ENCODE results near the gene WFDC1. TPM values are rescaled to one million over a fixed set of nuclear protein-coding genes. Genes with fewer than 3 reads are reported as not detected.

Gene WFDC1
- total and polyA plus RNA-seq, 2 experiments from 2014 or later: 0.76 to 0.95 TPM

DNA sequence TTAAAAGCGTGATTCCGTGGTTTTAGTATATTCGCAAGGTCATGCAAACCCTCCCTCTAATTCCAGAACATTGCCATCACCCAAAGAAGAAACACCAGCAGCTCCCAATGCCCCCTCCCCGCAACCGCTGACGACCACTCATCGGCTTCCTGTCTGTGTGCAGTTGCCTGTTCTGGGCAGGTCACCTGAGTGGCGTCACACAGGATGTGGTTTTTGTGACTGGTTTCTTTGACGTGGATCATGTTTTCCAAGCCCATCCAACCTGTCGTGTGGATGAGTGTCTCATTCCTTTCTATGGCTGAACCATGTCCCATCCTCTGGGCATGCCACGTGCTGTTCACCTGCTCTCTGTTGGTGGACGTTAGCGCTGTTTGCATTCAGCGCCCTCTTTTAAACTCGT, 65.5 kb downstream of the WFDC1 start:
- Histone ChIP-seq H3F3A (replicated peaks; ENCODE audit: low read depth) (no peaks in the 10 kb centered on the region), H3K36me3 (ENCODE audit: insufficient read depth) (no peaks in the 10 kb centered on the region), H3K27ac (ENCODE audit: low read depth) (no peak overlapping the region), H3K4me1 (ENCODE audit: insufficient read depth) (no peaks in the 10 kb centered on the region; the same call in 1 of the 2 replicates), H3K79me2 (replicated peaks; ENCODE audit: insufficient read depth) (no peaks in the 10 kb centered on the region), H3K4me2 (no peak overlapping the region), H4K20me1 (replicated peaks; ENCODE audit: insufficient read depth) (no peaks in the 10 kb centered on the region), H3K4me3 (no peak overlapping the region), H2AFZ (peak overlapping the region; percentile 76), H3K27me3 (ENCODE audit: insufficient read depth) (no peaks in the 10 kb centered on the region), H3K9me2 (ENCODE audit: insufficient read depth) (no peaks in the 10 kb centered on the region)
- ATAC-seq: no peak
- Mint-ChIP-seq H3K36me3 (ENCODE audit: low read depth) (no peaks in the 10 kb centered on the region), H3K4me1 (peaks cover 29% of the 10 kb centered on the region), H3K9me3 (no peaks in the 10 kb centered on the region; the same call in 2 of the 3 replicates), H3K27ac (no peak overlapping the region), H3K27me3 (ENCODE audit: insufficient read depth, low read depth, poor library complexity) (peaks cover 8% of the 10 kb centered on the region), H3K4me3 (no peak overlapping the region)
- DNase-seq (ENCODE audit: low spot score): no peak
- TF ChIP-seq, protein P1, sequence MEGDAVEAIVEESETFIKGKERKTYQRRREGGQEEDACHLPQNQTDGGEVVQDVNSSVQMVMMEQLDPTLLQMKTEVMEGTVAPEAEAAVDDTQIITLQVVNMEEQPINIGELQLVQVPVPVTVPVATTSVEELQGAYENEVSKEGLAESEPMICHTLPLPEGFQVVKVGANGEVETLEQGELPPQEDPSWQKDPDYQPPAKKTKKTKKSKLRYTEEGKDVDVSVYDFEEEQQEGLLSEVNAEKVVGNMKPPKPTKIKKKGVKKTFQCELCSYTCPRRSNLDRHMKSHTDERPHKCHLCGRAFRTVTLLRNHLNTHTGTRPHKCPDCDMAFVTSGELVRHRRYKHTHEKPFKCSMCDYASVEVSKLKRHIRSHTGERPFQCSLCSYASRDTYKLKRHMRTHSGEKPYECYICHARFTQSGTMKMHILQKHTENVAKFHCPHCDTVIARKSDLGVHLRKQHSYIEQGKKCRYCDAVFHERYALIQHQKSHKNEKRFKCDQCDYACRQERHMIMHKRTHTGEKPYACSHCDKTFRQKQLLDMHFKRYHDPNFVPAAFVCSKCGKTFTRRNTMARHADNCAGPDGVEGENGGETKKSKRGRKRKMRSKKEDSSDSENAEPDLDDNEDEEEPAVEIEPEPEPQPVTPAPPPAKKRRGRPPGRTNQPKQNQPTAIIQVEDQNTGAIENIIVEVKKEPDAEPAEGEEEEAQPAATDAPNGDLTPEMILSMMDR (conservative IDR thresholded peaks at IDR 0.05; ENCODE audit: low read depth in 2 of 2): no peak
- no peak for TF ChIP-seq POLR2AphosphoS5 (IDR thresholded peaks at IDR 0.05; ENCODE audit: low read depth)
- TF ChIP-seq ZNF114 (CRISPR knock-in tag; IDR thresholded peaks at IDR 0.05): no peak
- no peak for TF ChIP-seq STAT1 (IDR thresholded peaks at IDR 0.05; ENCODE audit: unreplicated experiment)

DNA sequence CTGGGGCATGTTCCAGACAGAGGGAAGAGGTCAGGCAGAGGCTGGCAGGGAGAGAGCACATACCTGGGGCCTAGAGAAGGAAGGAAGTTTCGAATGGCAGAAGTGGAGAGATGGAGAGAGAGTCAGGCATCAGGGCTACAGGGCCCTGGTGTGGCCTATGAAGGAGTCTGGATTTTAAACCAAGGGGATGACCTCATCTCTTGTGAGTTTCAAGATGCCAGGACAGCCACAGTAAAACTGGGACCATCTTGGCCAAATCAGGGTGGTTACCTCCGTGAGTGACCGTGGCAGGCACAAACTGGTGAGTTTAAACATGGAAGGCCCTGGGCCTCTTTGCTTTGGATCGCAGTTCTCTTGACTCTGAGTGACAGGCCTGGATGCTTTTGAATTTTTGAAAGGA, 66.1 kb downstream of the WFDC1 start:
- no peak overlapping the region for H3K4me2 ChIP-seq
- no peak overlapping the region for H3K4me3 ChIP-seq
- no peaks in the 10 kb centered on the region for H3K36me3 Mint-ChIP-seq (ENCODE audit: low read depth)
- H3F3A ChIP-seq (replicated peaks; ENCODE audit: low read depth): no peaks in the 10 kb centered on the region
- ATAC-seq (no peak), DNase-seq (ENCODE audit: low spot score) (no peak)
- no peaks in the 10 kb centered on the region; the same call in 2 of the 3 replicates for H3K9me3 Mint-ChIP-seq
- no peaks in the 10 kb centered on the region for H4K20me1 ChIP-seq (replicated peaks; ENCODE audit: insufficient read depth)
- H3K4me1 Mint-ChIP-seq: peaks cover 29% of the 10 kb centered on the region
- H3K27me3 ChIP-seq (ENCODE audit: insufficient read depth): no peaks in the 10 kb centered on the region
- no peak overlapping the region for H3K27ac Mint-ChIP-seq
- no peaks in the 10 kb centered on the region; the same call in 1 of the 2 replicates for H3K4me1 ChIP-seq (ENCODE audit: insufficient read depth)
- H3K79me2 ChIP-seq (replicated peaks; ENCODE audit: insufficient read depth): no peaks in the 10 kb centered on the region
- no peaks in the 10 kb centered on the region for H3K9me2 ChIP-seq (ENCODE audit: insufficient read depth)
- no peaks in the 10 kb centered on the region for H3K36me3 ChIP-seq (ENCODE audit: insufficient read depth)
- no peak overlapping the region for H3K4me3 Mint-ChIP-seq
- H2AFZ ChIP-seq: peak overlapping the region; percentile 76; the same call in 1 of the 2 replicates
- H3K27me3 Mint-ChIP-seq (ENCODE audit: insufficient read depth, low read depth, poor library complexity): peaks cover 8% of the 10 kb centered on the region
- H3K27ac ChIP-seq (ENCODE audit: low read depth): no peak overlapping the region
- no peak for TF ChIP-seq EZH2phosphoT487 (IDR thresholded peaks at IDR 0.05; ENCODE audit: unreplicated experiment)
- no peak for TF ChIP-seq NANOG (IDR thresholded peaks at IDR 0.05; ENCODE audit: borderline replicate concordance)
- TF ChIP-seq, protein P1 (conservative IDR thresholded peaks at IDR 0.05; ENCODE audit: low read depth in 2 of 2): no peak
- no peak for TF ChIP-seq JUNB (IDR thresholded peaks at IDR 0.05; ENCODE audit: unreplicated experiment)
- no peak for TF ChIP-seq ZNF331 (CRISPR knock-in tag; IDR thresholded peaks at IDR 0.05; ENCODE audit: low read depth)
- no peak for TF ChIP-seq EZH2 (IDR thresholded peaks at IDR 0.05; ENCODE audit: low read depth, unreplicated experiment)
- TF ChIP-seq, protein P2, sequence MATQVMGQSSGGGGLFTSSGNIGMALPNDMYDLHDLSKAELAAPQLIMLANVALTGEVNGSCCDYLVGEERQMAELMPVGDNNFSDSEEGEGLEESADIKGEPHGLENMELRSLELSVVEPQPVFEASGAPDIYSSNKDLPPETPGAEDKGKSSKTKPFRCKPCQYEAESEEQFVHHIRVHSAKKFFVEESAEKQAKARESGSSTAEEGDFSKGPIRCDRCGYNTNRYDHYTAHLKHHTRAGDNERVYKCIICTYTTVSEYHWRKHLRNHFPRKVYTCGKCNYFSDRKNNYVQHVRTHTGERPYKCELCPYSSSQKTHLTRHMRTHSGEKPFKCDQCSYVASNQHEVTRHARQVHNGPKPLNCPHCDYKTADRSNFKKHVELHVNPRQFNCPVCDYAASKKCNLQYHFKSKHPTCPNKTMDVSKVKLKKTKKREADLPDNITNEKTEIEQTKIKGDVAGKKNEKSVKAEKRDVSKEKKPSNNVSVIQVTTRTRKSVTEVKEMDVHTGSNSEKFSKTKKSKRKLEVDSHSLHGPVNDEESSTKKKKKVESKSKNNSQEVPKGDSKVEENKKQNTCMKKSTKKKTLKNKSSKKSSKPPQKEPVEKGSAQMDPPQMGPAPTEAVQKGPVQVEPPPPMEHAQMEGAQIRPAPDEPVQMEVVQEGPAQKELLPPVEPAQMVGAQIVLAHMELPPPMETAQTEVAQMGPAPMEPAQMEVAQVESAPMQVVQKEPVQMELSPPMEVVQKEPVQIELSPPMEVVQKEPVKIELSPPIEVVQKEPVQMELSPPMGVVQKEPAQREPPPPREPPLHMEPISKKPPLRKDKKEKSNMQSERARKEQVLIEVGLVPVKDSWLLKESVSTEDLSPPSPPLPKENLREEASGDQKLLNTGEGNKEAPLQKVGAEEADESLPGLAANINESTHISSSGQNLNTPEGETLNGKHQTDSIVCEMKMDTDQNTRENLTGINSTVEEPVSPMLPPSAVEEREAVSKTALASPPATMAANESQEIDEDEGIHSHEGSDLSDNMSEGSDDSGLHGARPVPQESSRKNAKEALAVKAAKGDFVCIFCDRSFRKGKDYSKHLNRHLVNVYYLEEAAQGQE (IDR thresholded peaks at IDR 0.05; ENCODE audit: unreplicated experiment): no peak
- TF ChIP-seq STAT1 (IDR thresholded peaks at IDR 0.05; ENCODE audit: unreplicated experiment): no peak
- no peak for TF ChIP-seq POLR2AphosphoS5 (IDR thresholded peaks at IDR 0.05; ENCODE audit: low read depth)
- TF ChIP-seq, protein P3, sequence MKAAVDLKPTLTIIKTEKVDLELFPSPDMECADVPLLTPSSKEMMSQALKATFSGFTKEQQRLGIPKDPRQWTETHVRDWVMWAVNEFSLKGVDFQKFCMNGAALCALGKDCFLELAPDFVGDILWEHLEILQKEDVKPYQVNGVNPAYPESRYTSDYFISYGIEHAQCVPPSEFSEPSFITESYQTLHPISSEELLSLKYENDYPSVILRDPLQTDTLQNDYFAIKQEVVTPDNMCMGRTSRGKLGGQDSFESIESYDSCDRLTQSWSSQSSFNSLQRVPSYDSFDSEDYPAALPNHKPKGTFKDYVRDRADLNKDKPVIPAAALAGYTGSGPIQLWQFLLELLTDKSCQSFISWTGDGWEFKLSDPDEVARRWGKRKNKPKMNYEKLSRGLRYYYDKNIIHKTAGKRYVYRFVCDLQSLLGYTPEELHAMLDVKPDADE (IDR thresholded peaks at IDR 0.05): no peak
